ENCODE measurements around the gene SYNE2. TPM values are rescaled to one million over a fixed set of nuclear protein-coding genes. Genes with fewer than 3 reads are reported as not detected.

Gene SYNE2
- total RNA-seq, 1 experiment from 2014 or later = 67.4 TPM

GRCh38 chr14:63874223-63874622, 21.4 kb downstream of the SYNE2 start:
- BruUV-seq (replicated peaks) = no TSS peak
- CTCF ChIA-PET = interaction anchor here (0.9 kb wide), 1 partner anchor 43 kb away, joined by 3 read pairs; no protein-coding TSS in a partner anchor
- Mint-ChIP-seq H3K27ac (ENCODE audit: low read depth, unreplicated experiment) (peak overlapping the region; percentile 61), H3K4me3 (ENCODE audit: unreplicated experiment) (no peak overlapping the region), H3K4me1 (ENCODE audit: insufficient read depth, unreplicated experiment) (peaks cover 33% of the 10 kb centered on the region), H3K27me3 (ENCODE audit: insufficient read depth, unreplicated experiment) (no peaks in the 10 kb centered on the region), H3K36me3 (ENCODE audit: insufficient read depth, unreplicated experiment) (no peaks in the 10 kb centered on the region), H3K9me3 (ENCODE audit: unreplicated experiment) (no peaks in the 10 kb centered on the region)
- POLR2A ChIA-PET = interaction anchor here (0.9 to 2.1 kb wide), 8 partner anchors 8 to 49 kb away, joined by 3 to 10 read pairs (median 4); partner anchors contain the start of gene SYNE2
- DNase-seq (ENCODE audit: unreplicated experiment) = no peak
- TF ChIP-seq CTCF (IDR thresholded peaks at IDR 0.05; ENCODE audit: unreplicated experiment) = no peak
- intact Hi-C loops (cut with micrococcal nuclease) = no loop called here

- no peaks in the 10 kb centered on the region for H3K27me3 Mint-ChIP-seq (ENCODE audit: insufficient read depth, unreplicated experiment)
- ChIA-PET CTCF (interaction anchor here (0.6 to 0.9 kb wide), 2 partner anchors 21 to 42 kb away, joined by 3 read pairs; no protein-coding TSS in a partner anchor), POLR2A (interaction anchor here (1.1 to 2.1 kb wide), 6 partner anchors 9 to 48 kb away, joined by 3 to 10 read pairs (median 4); partner anchors contain the start of gene SYNE2)
- no TSS peak for BruUV-seq (replicated peaks)
- H3K27ac Mint-ChIP-seq (ENCODE audit: low read depth, unreplicated experiment) = peak overlapping the region; percentile 75
- intact Hi-C loops (cut with micrococcal nuclease) = no loop called here
- peak; percentile 88 for DNase-seq (ENCODE audit: unreplicated experiment)
- no peak for TF ChIP-seq CTCF (IDR thresholded peaks at IDR 0.05; ENCODE audit: unreplicated experiment)
- H3K9me3 Mint-ChIP-seq (ENCODE audit: unreplicated experiment) = no peaks in the 10 kb centered on the region
- peaks cover 25% of the 10 kb centered on the region for H3K4me1 Mint-ChIP-seq (ENCODE audit: insufficient read depth, unreplicated experiment)
- H3K36me3 Mint-ChIP-seq (ENCODE audit: insufficient read depth, unreplicated experiment) = no peaks in the 10 kb centered on the region
- no peak overlapping the region for H3K4me3 Mint-ChIP-seq (ENCODE audit: unreplicated experiment)
Observed at GRCh38 chr14:63875311-63875710, 22.5 kb downstream of the SYNE2 start.

GRCh38 chr14:63877550-63877939, 24.7 kb downstream of the SYNE2 start:
- H3K27ac Mint-ChIP-seq (ENCODE audit: low read depth, unreplicated experiment) = no peak overlapping the region
- H3K4me1 Mint-ChIP-seq (ENCODE audit: insufficient read depth, unreplicated experiment) = peaks cover 25% of the 10 kb centered on the region
- no peak for TF ChIP-seq CTCF (IDR thresholded peaks at IDR 0.05; ENCODE audit: unreplicated experiment)
- no peak overlapping the region for H3K4me3 Mint-ChIP-seq (ENCODE audit: unreplicated experiment)
- no peaks in the 10 kb centered on the region for H3K9me3 Mint-ChIP-seq (ENCODE audit: unreplicated experiment)
- CTCF ChIA-PET = interaction anchor here (0.6 to 1.6 kb wide), 2 partner anchors 23 to 360 kb away, joined by 3 to 4 read pairs; no protein-coding TSS in a partner anchor
- H3K36me3 Mint-ChIP-seq (ENCODE audit: insufficient read depth, unreplicated experiment) = no peaks in the 10 kb centered on the region
- BruUV-seq (replicated peaks) = no TSS peak
- intact Hi-C loops (cut with micrococcal nuclease) = no loop called here
- no peaks in the 10 kb centered on the region for H3K27me3 Mint-ChIP-seq (ENCODE audit: insufficient read depth, unreplicated experiment)
- POLR2A ChIA-PET = interaction anchor here (0.9 kb wide), 1 partner anchor 46 kb away, joined by 3 read pairs; no protein-coding TSS in a partner anchor
- DNase-seq (ENCODE audit: unreplicated experiment) = no peak

GRCh38 chr14:63878052-63878451, 25.2 kb downstream of the SYNE2 start:
- BruUV-seq (replicated peaks) = no TSS peak
- intact Hi-C loops (cut with micrococcal nuclease) = no loop called here
- no peak overlapping the region for H3K4me3 Mint-ChIP-seq (ENCODE audit: unreplicated experiment)
- CTCF ChIA-PET = interaction anchor here (0.5 to 1.6 kb wide), 4 partner anchors 15 to 82 kb away, joined by 3 to 4 read pairs (median 3); no protein-coding TSS in a partner anchor
- H3K27me3 Mint-ChIP-seq (ENCODE audit: insufficient read depth, unreplicated experiment) = no peaks in the 10 kb centered on the region
- H3K36me3 Mint-ChIP-seq (ENCODE audit: insufficient read depth, unreplicated experiment) = no peaks in the 10 kb centered on the region
- POLR2A ChIA-PET = interaction anchor here (0.9 kb wide), 1 partner anchor 45 kb away, joined by 3 read pairs; no protein-coding TSS in a partner anchor
- no peak overlapping the region for H3K27ac Mint-ChIP-seq (ENCODE audit: low read depth, unreplicated experiment)
- H3K9me3 Mint-ChIP-seq (ENCODE audit: unreplicated experiment) = no peaks in the 10 kb centered on the region
- TF ChIP-seq CTCF (IDR thresholded peaks at IDR 0.05; ENCODE audit: unreplicated experiment) = no peak
- no peak for DNase-seq (ENCODE audit: unreplicated experiment)
- peaks cover 25% of the 10 kb centered on the region for H3K4me1 Mint-ChIP-seq (ENCODE audit: insufficient read depth, unreplicated experiment)

Data from MCF 10A (cell line).